Smooth muscle cell (in vitro differentiated cells): ENCODE results near the gene CCNG2. TPM values are rescaled to one million over a fixed set of nuclear protein-coding genes. Genes with fewer than 3 reads are reported as not detected.

Source experiments
- DNase-seq: peaks from one replicate; lab custom pipeline; 2025; ENCODE audit not compliant: unreplicated experiment; lab: John Stamatoyannopoulos, UW
- H2AFZ ChIP-seq: fragments of 200-600 bp; sonication (generic); 2 replicates; pipeline ENCODE4 v1.6.0; 2016; ENCODE audit warnings: antibody characterized with exemption, low read depth, mild to moderate bottlenecking
- H3F3A ChIP-seq: fragments of 200-600 bp; sonication (generic); 2 replicates; pipeline ENCODE4 v1.6.0; 2017; ENCODE audit warnings: antibody characterized with exemption, low read depth
- H3K27ac ChIP-seq: fragments of 200-600 bp; sonication (generic); 2 replicates; pipeline ENCODE4 v1.5.1; 2016; ENCODE audit warnings: low read depth, mild to moderate bottlenecking
- H3K27me3 ChIP-seq: fragments of 200-600 bp; sonication (generic); 2 replicates; pipeline ENCODE4 v1.6.1; 2016; ENCODE audit warnings: low read depth, mild to moderate bottlenecking
- H3K36me3 ChIP-seq: fragments of 200-600 bp; sonication (generic); 2 replicates; pipeline ENCODE4 v1.5.1; 2016; ENCODE audit warnings: low read depth
- H3K4me1 ChIP-seq: fragments of 200-600 bp; sonication (generic); 2 replicates; pipeline ENCODE4 v1.5.1; 2016; ENCODE audit warnings: low read depth
- H3K4me2 ChIP-seq: fragments of 200-600 bp; sonication (generic); 2 replicates; pipeline ENCODE4 v1.6.0; 2016; ENCODE audit warnings: mild to moderate bottlenecking
- H3K4me3 ChIP-seq: fragments of 200-600 bp; sonication (generic); 2 replicates; pipeline ENCODE4 v1.5.1; 2016; ENCODE audit warnings: mild to moderate bottlenecking
- H3K79me2 ChIP-seq: fragments of 200-600 bp; sonication (generic); 2 replicates; pipeline ENCODE4 v1.6.0; 2016; ENCODE audit warnings: low read depth, mild to moderate bottlenecking
- H3K9ac ChIP-seq: fragments of 200-600 bp; sonication (generic); 2 replicates; pipeline ENCODE4 v1.6.0; 2016; ENCODE audit warnings: low read depth
- H3K9me3 ChIP-seq: fragments of 200-600 bp; sonication (generic); replicated peaks from 2 replicates; pipeline ENCODE4 v1.5.1; 2016; ENCODE audit warnings: low read depth
- H4K20me1 ChIP-seq: fragments of 200-600 bp; sonication (generic); 2 replicates; pipeline ENCODE4 v1.6.0; 2016; ENCODE audit warnings: low read depth
- CTCF ChIP-seq: fragments of 200-600 bp; sonication (generic); IDR thresholded peaks from 2 replicates; pipeline ENCODE4 v1.5.1; 2017; ENCODE audit warnings: borderline replicate concordance, mild to moderate bottlenecking, antibody characterized with exemption; ENCODE audit not compliant: insufficient read depth, poor library complexity, severe bottlenecking
- WGBS: methylation state at CpG from one replicate; pipeline ENCODE4 v1.1.7; 2016; ENCODE audit warnings: low lambda C conversion rate; 5-methylcytosine and 5-hydroxymethylcytosine counted together
- polyA plus RNA-seq: library from polyadenylated mRNA; unstranded; fragments of >200 nt; fragmentation: Nextera tagmentation; extraction: Ambion mirVana; gene quantifications from 2 replicates; pipeline ENCODE4 v1.2.1, GENCODE V29; 2016
- total RNA-seq: library from RNA; depleted of rRNA; stranded (reverse); fragments of >200 nt; gene quantifications from 2 replicates; pipeline ENCODE4 v1.2.3, GENCODE V29; 2014

Gene CCNG2
- total RNA-seq, result 59.2 and 77.4 TPM in 2 replicates
- polyA plus RNA-seq, result 50.3 and 59.8 TPM in 2 replicates

DNA sequence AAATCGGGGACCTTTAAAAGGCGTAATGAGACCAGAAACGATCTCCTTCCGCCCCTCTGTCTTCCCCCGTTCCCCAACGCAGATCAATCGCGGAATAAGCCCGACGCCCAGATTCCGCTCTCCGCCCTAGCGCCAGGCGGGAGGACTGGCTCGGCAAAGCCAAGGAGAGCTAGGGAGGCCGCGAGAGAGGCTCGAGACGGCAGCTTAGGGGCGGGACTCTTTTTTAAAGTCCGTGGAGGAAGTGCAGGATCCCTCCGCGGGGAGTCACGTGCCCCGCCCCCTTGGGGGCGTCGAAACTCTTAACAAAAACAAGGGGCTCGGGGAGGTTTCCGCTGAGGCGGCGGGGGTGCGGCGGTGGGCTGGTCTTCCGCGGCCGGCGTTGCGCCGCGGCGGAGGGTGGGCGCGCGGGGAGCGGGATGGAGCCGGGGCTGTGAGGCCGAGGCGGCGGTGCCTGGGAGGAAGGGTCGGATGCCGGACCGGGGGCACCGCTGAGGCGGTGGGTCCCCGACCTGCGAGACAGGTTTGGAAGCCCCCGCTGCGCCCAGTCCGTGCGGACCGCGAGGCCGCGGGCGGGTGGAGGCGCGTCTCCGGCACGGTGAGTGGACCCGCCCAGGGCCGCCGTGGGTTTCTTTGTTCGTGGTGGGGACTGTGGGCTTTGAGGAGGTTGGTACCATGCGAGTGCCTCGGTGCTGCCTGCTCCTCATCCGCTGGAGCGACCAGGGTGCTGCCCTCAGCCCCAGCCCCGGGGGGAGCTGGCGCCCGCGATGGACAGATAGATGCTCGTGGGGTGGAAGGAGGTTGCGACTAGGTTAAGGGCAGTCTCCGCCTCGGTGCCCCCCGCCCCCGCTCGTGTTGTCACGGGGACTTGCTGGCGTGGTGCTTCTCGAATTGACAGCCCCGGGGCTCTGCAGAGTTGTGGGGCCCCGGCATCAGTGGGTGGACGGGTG, at the start of gene CCNG2:
CCNG2 (plus strand) TSS at position 296 of the 947 bp plus-strand sequence. CDS start 1,326 bp downstream, outside the sequence.
- Histone ChIP-seq H3K9ac (peak within 1 kb of the TSS; percentile 97), H2AFZ (peak within 1 kb of the TSS; percentile 98), H3F3A (peaks cover 7% of the 10 kb centered on the region), H3K9me3 (no peaks in the 10 kb centered on the region), H4K20me1 (peaks cover 39% of the 10 kb centered on the region), H3K4me1 (peaks cover 62% of the 10 kb centered on the region), H3K27me3 (no peaks in the 10 kb centered on the region), H3K4me3 (peak within 1 kb of the TSS; percentile 94), H3K4me2 (peak within 1 kb of the TSS; percentile 92), H3K36me3 (peaks cover 6% of the 10 kb centered on the region), H3K79me2 (peaks cover 39% of the 10 kb centered on the region), H3K27ac (peak within 1 kb of the TSS; percentile 97)
- under 1% methylated on average over 77 of the region's 94 CpGs for WGBS
- no peak for TF ChIP-seq CTCF
- peak; percentile 95 for DNase-seq

DNA sequence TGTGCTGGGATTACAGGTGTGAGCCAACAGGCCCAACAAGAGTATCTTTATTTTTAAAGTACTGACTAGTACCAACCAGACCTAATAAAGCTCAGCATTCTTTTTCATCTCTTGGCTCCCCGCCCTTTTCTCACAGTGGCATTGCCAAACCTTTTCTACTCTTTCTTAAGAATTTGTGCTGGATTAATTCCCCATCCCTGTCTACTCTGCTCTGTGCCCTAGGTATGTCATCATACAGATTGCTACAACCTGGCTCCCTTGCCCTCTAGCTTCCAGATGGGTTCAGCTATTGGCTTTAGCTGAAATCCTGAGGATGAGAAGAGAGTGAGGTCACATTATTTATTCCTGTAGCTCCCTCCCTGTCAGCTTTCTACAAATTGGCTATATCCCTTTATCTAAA, 46.3 kb upstream of the CCNG2 start:
- H3K79me2 ChIP-seq, result no peaks in the 10 kb centered on the region
- no peak for DNase-seq
- H3K36me3 ChIP-seq, result no peaks in the 10 kb centered on the region
- H2AFZ ChIP-seq, result no peak overlapping the region
- H3K9ac ChIP-seq, result no peak overlapping the region
- H3F3A ChIP-seq, result no peaks in the 10 kb centered on the region
- H4K20me1 ChIP-seq, result no peaks in the 10 kb centered on the region
- no peaks in the 10 kb centered on the region for H3K27me3 ChIP-seq
- no peak overlapping the region for H3K4me2 ChIP-seq
- H3K4me1 ChIP-seq, result no peaks in the 10 kb centered on the region
- TF ChIP-seq CTCF, result no peak
- H3K27ac ChIP-seq, result no peak overlapping the region
- WGBS, result 100% methylated on average over 1 of the region's 1 CpG
- no peak overlapping the region for H3K4me3 ChIP-seq
- H3K9me3 ChIP-seq, result no peaks in the 10 kb centered on the region

DNA sequence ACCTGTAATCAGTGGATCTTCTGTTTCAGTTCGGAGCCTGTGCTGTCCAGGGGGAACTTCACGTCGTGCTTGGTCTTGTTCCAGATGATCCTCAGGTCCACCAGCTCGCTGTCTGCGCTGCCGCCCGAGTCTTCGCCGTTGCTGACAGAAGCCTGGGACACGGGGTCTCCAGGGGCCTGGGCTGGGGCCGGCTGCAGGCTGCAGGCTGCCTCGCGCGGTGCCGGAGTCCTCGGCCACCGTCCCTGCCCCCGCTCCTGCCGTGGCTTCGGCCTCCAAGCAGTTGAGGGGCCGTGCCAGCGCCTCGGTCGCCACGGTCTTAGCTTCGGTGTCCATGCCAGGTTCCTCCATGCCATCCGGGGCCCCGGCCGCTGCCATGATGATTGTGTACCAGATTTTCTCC, 43.9 kb upstream of the CCNG2 start:
- no peaks in the 10 kb centered on the region for H4K20me1 ChIP-seq
- no peaks in the 10 kb centered on the region for H3K79me2 ChIP-seq
- H3K9ac ChIP-seq, result no peak overlapping the region
- no peaks in the 10 kb centered on the region for H3K27me3 ChIP-seq
- no peaks in the 10 kb centered on the region for H3K9me3 ChIP-seq
- no peak overlapping the region for H3K27ac ChIP-seq
- H3K4me3 ChIP-seq, result no peak overlapping the region
- TF ChIP-seq CTCF, result no peak
- DNase-seq, result no peak
- no peaks in the 10 kb centered on the region for H3K4me1 ChIP-seq
- H3F3A ChIP-seq, result no peaks in the 10 kb centered on the region
- no peak overlapping the region for H2AFZ ChIP-seq
- no peaks in the 10 kb centered on the region for H3K36me3 ChIP-seq
- H3K4me2 ChIP-seq, result no peak overlapping the region
- WGBS, result 94% methylated on average over 29 of the region's 29 CpGs

- no peaks in the 10 kb centered on the region for H3K9me3 ChIP-seq
- no peak overlapping the region for H2AFZ ChIP-seq
- no peaks in the 10 kb centered on the region for H3K4me1 ChIP-seq
- H3K79me2 ChIP-seq, result no peaks in the 10 kb centered on the region
- no peak overlapping the region for H3K27ac ChIP-seq
- H4K20me1 ChIP-seq, result no peaks in the 10 kb centered on the region
- H3K27me3 ChIP-seq, result no peaks in the 10 kb centered on the region
- H3K4me2 ChIP-seq, result no peak overlapping the region
- no peak overlapping the region for H3K9ac ChIP-seq
- no peaks in the 10 kb centered on the region for H3F3A ChIP-seq
- no peak for TF ChIP-seq CTCF
- no peak overlapping the region for H3K4me3 ChIP-seq
- H3K36me3 ChIP-seq, result no peaks in the 10 kb centered on the region
- DNase-seq, result no peak
Measured at GRCh38 chr4:77117721-77118120, 39.3 kb upstream of the CCNG2 start.
